ENCODE results near the gene FKBP4. TPM values are rescaled to one million over a fixed set of nuclear protein-coding genes. Genes with fewer than 3 reads are reported as not detected.

Gene FKBP4
- total and polyA plus RNA-seq, 9 of the 15 experiments (the other 6 are each of a cell fraction or from before 2014, with no cell fraction given): 16.3 to 154 (median 90.1) TPM

DNA sequence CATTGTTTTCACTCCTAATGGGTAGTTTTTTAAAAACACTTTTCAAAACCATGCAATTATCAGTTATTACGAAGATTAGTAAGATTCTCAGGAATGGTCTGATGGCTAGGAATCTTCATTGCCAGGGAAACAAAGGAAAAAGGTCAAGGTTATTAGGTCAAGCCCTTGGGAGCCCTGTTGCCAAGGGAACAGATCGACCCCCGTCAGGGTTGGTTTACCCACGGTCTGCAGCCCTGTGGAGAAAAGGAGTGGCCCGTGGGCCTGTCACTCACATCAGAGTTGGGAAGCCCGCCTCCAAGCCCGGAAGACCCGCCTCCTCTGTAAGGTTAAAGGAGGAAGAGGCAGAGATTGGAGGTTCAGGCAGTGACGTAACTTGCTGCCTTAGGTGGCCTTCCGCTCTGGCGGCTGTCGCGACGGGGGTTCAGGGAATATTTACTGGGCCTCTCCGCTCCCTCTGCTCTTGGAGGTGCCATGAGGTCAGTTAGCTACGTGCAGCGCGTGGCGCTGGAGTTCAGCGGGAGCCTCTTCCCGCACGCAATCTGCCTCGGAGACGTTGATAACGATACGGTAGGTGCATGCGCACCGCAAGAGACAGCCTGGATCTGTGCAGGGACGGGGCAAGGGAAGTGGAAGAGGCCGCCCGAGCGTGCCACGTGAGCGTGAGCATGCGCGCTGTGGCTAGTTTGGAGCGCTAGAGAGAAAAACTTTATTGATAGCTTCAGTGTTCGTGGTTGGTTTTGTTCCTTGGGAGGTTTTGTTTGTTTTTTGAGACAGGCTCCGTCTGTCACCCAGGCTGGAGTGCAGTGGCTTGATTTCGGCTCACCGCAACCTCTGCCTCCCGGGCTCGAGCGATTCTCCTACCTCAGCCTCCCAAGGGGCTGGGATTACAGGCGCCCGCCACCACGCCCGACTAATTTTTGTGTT lies 17.8 kb downstream of the FKBP4 start, which contains the start of gene ITFG2 (continued):
- TF ChIP-seq GATAD2B (IDR thresholded peaks at IDR 0.05; ENCODE audit: borderline replicate concordance) (no peak), TEAD1 (CRISPR knock-in tag; IDR thresholded peaks at IDR 0.05) (no peak), RBFOX2 (IDR thresholded peaks at IDR 0.05; ENCODE audit: low read depth, low read length) (peak; percentile 97), SIX5 (IDR thresholded peaks at IDR 0.05; ENCODE audit: borderline replicate concordance in 1 of 2, insufficient read depth in 1 of 2, low read depth in 1 of 2, low read length in 2 of 2) (no peak), ZNF764 (CRISPR knock-in tag; IDR thresholded peaks at IDR 0.05; ENCODE audit: low read depth) (no peak), TCF7L2 (IDR thresholded peaks at IDR 0.05; ENCODE audit: low read depth, low read length) (no peak), ZNF589 (CRISPR knock-in tag; IDR thresholded peaks at IDR 0.05; ENCODE audit: low read depth) (no peak), TRIM28 (IDR thresholded peaks at IDR 0.05) (no peak), U2AF1 (optimal IDR thresholded peaks at IDR 0.05; ENCODE audit: low read depth, low read length) (no peak)
- TF ChIP-seq, protein P1, sequence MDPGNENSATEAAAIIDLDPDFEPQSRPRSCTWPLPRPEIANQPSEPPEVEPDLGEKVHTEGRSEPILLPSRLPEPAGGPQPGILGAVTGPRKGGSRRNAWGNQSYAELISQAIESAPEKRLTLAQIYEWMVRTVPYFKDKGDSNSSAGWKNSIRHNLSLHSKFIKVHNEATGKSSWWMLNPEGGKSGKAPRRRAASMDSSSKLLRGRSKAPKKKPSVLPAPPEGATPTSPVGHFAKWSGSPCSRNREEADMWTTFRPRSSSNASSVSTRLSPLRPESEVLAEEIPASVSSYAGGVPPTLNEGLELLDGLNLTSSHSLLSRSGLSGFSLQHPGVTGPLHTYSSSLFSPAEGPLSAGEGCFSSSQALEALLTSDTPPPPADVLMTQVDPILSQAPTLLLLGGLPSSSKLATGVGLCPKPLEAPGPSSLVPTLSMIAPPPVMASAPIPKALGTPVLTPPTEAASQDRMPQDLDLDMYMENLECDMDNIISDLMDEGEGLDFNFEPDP (CRISPR knock-in tag; IDR thresholded peaks at IDR 0.05): no peak
- TF ChIP-seq, protein P2, sequence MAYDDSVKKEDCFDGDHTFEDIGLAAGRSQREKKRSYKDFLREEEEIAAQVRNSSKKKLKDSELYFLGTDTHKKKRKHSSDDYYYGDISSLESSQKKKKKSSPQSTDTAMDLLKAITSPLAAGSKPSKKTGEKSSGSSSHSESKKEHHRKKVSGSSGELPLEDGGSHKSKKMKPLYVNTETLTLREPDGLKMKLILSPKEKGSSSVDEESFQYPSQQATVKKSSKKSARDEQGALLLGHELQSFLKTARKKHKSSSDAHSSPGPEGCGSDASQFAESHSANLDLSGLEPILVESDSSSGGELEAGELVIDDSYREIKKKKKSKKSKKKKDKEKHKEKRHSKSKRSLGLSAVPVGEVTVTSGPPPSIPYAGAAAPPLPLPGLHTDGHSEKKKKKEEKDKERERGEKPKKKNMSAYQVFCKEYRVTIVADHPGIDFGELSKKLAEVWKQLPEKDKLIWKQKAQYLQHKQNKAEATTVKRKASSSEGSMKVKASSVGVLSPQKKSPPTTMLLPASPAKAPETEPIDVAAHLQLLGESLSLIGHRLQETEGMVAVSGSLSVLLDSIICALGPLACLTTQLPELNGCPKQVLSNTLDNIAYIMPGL (CRISPR knock-in tag; IDR thresholded peaks at IDR 0.05): no peak
